ENCODE measurements around the gene MYL7.

The MYL7 gene

GRCh38 chr7:44162785-44163395, 21.8 kb upstream of the MYL7 start:
- no peaks in the 10 kb centered on the region for H3K36me3 ChIP-seq (ENCODE audit: control insufficient read depth, low read depth, low read length)
- no peaks in the 10 kb centered on the region for H3K27me3 ChIP-seq (ENCODE audit: control insufficient read depth, insufficient read depth, low read length)
- no peak overlapping the region for H3K27ac ChIP-seq (ENCODE audit: low read length)
- no peaks in the 10 kb centered on the region for H3K9me3 ChIP-seq (ENCODE audit: control insufficient read depth, low read depth, low read length)
- H3K9ac ChIP-seq (ENCODE audit: low read length): no peak overlapping the region
- H3K4me1 ChIP-seq (ENCODE audit: control insufficient read depth, low read depth, low read length): peaks cover 7% of the 10 kb centered on the region
- H3K4me3 ChIP-seq (ENCODE audit: low read length): no peak overlapping the region

DNA sequence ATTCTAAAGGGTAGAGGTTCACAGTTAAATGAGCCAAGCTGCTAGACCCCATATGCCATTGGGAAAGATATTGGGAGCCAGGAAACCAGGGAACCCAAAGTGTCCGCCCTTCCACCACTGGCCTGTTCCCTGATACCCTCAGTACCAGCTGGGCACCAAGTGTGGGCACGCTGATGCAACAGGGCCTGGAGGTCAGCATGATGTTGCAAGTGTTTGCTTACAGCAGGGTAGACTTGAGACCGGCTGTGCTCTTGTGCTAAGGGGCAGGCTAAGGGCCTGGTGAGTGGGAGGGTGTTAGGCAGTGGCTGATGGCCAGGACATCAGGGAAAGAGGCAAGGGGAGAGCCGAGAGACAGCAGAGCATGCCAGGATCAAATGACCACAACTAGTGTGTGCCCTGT, 21.0 kb upstream of the MYL7 start:
- H3K4me3 ChIP-seq (ENCODE audit: low read length): no peak overlapping the region
- peaks cover 7% of the 10 kb centered on the region for H3K4me1 ChIP-seq (ENCODE audit: control insufficient read depth, low read depth, low read length)
- H3K9ac ChIP-seq (ENCODE audit: low read length): no peak overlapping the region
- no peak overlapping the region for H3K27ac ChIP-seq (ENCODE audit: low read length)
- H3K27me3 ChIP-seq (ENCODE audit: control insufficient read depth, insufficient read depth, low read length): no peaks in the 10 kb centered on the region
- no peaks in the 10 kb centered on the region for H3K9me3 ChIP-seq (ENCODE audit: control insufficient read depth, low read depth, low read length)
- no peaks in the 10 kb centered on the region for H3K36me3 ChIP-seq (ENCODE audit: control insufficient read depth, low read depth, low read length)

- no peaks in the 10 kb centered on the region for H3K27me3 ChIP-seq (ENCODE audit: control insufficient read depth, insufficient read depth, low read length)
- no peak overlapping the region for H3K27ac ChIP-seq (ENCODE audit: low read length)
- no peak overlapping the region for H3K9ac ChIP-seq (ENCODE audit: low read length)
- no peaks in the 10 kb centered on the region for H3K36me3 ChIP-seq (ENCODE audit: control insufficient read depth, low read depth, low read length)
- no peak overlapping the region for H3K4me3 ChIP-seq (ENCODE audit: low read length)
- no peaks in the 10 kb centered on the region for H3K9me3 ChIP-seq (ENCODE audit: control insufficient read depth, low read depth, low read length)
- H3K4me1 ChIP-seq (ENCODE audit: control insufficient read depth, low read depth, low read length): peaks cover 7% of the 10 kb centered on the region
Measured at GRCh38 chr7:44161371-44161770, 20.2 kb upstream of the MYL7 start.

GRCh38 chr7:44159824-44160630, 18.9 kb upstream of the MYL7 start:
- H3K36me3 ChIP-seq (ENCODE audit: control insufficient read depth, low read depth, low read length): no peaks in the 10 kb centered on the region
- H3K4me1 ChIP-seq (ENCODE audit: control insufficient read depth, low read depth, low read length): peaks cover 7% of the 10 kb centered on the region
- no peak overlapping the region for H3K27ac ChIP-seq (ENCODE audit: low read length)
- H3K27me3 ChIP-seq (ENCODE audit: control insufficient read depth, insufficient read depth, low read length): no peaks in the 10 kb centered on the region
- H3K9me3 ChIP-seq (ENCODE audit: control insufficient read depth, low read depth, low read length): no peaks in the 10 kb centered on the region
- H3K9ac ChIP-seq (ENCODE audit: low read length): no peak overlapping the region
- H3K4me3 ChIP-seq (ENCODE audit: low read length): no peak overlapping the region

DNA sequence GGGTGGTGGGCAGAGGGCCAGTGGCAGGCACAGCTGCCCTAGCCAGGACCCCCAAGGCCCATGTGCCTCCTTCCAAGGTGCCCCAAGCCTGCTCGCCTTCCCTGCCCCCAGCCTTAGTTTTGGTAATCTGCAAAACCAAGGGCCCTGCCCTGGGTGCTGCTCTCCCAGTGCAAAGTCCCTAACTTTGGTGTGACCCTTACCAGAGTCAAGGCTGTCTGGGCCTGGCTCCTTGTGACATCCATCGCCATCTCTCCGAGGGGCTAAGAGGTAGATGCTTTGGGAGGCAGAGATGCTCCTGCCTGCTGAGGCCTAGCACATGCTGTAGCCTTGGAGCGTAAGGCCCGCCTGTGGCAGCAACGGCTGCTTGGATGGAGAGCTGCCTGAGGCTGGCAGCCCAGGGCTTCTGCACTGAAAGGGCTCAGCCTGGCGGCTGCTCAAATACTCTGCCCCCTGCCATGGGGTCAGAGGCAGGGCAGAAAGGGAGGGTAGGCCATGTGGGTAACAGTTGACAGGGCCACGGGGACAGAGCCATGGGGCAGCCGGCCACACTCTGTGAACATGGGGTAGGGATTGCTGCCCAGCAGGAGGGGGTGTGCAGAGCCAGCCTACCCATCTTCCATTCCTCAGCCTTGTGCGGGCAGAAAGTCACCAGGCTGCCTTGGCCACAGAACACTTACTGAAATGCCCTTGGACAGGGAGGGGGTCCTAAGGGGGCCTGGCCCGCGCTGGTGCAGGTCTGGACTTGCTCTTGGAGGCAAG, 17.9 kb upstream of the MYL7 start:
- Histone ChIP-seq H3K36me3 (ENCODE audit: control insufficient read depth, low read depth, low read length) (no peaks in the 10 kb centered on the region), H3K4me1 (ENCODE audit: control insufficient read depth, low read depth, low read length) (peaks cover 7% of the 10 kb centered on the region), H3K27ac (ENCODE audit: low read length) (no peak overlapping the region), H3K27me3 (ENCODE audit: control insufficient read depth, insufficient read depth, low read length) (no peaks in the 10 kb centered on the region), H3K4me3 (ENCODE audit: low read length) (no peak overlapping the region), H3K9me3 (ENCODE audit: control insufficient read depth, low read depth, low read length) (no peaks in the 10 kb centered on the region), H3K9ac (ENCODE audit: low read length) (no peak overlapping the region)

GRCh38 chr7:44158096-44158872, 17.2 kb upstream of the MYL7 start:
- Histone ChIP-seq H3K4me3 (ENCODE audit: low read length) (no peak overlapping the region), H3K27me3 (ENCODE audit: control insufficient read depth, insufficient read depth, low read length) (no peaks in the 10 kb centered on the region), H3K36me3 (ENCODE audit: control insufficient read depth, low read depth, low read length) (no peaks in the 10 kb centered on the region), H3K4me1 (ENCODE audit: control insufficient read depth, low read depth, low read length) (no peaks in the 10 kb centered on the region), H3K9me3 (ENCODE audit: control insufficient read depth, low read depth, low read length) (no peaks in the 10 kb centered on the region), H3K27ac (ENCODE audit: low read length) (no peak overlapping the region), H3K9ac (ENCODE audit: low read length) (no peak overlapping the region)

DNA sequence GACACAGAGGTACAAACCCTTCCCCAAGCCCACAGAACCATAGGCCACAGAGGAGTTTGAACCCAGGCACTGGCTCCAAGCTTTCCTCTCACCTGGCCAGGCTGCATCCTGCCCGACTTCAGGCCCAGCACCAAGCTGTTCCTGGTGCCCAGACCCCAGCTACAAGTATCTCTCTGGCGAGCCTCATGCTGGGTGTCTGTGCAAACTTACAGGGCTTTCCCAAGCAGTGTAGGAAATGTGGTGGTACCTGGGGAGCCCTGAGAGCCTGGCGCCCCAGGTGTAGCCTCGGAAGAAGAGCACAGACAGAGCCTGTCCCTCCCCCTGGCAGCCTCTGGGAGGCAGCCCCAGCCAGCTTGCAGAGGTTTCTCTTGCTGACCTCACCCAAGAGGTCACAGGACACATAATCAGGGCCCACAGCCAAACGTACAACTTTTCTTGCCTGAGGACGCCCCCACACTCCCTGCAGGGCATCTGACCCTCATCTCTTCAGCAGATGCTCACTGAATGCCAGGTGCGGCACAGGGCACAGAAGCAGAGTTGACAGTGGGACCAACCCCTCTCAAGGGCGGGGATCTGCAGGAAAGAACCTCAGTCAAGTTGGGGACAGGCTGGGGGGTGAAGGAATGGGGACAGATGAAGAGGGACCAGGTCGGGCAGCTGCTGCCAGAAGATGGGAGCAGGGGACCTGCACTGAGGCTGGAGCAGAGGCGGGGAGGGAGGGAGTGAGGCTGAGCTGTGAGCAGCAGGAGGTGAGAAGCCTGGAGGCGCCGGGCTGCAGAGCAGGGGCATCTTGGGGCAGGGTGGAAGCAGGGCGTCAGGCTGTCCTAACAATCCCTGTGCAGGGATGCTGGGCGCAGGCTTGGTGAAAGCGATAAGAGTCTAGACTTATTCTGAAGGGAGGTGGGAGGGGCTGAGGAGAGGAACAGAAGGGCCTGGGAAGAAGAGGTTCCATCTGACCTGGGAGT, 16.3 kb upstream of the MYL7 start:
- Histone ChIP-seq H3K27ac (ENCODE audit: low read length) (no peak overlapping the region), H3K9ac (ENCODE audit: low read length) (no peak overlapping the region), H3K4me1 (ENCODE audit: control insufficient read depth, low read depth, low read length) (no peaks in the 10 kb centered on the region), H3K9me3 (ENCODE audit: control insufficient read depth, low read depth, low read length) (no peaks in the 10 kb centered on the region), H3K4me3 (ENCODE audit: low read length) (no peak overlapping the region), H3K36me3 (ENCODE audit: control insufficient read depth, low read depth, low read length) (no peaks in the 10 kb centered on the region), H3K27me3 (ENCODE audit: control insufficient read depth, insufficient read depth, low read length) (no peaks in the 10 kb centered on the region)

- Histone ChIP-seq H3K36me3 (ENCODE audit: control insufficient read depth, low read depth, low read length) (no peaks in the 10 kb centered on the region), H3K4me1 (ENCODE audit: control insufficient read depth, low read depth, low read length) (no peaks in the 10 kb centered on the region), H3K27ac (ENCODE audit: low read length) (no peak overlapping the region), H3K27me3 (ENCODE audit: control insufficient read depth, insufficient read depth, low read length) (no peaks in the 10 kb centered on the region), H3K9ac (ENCODE audit: low read length) (no peak overlapping the region), H3K9me3 (ENCODE audit: control insufficient read depth, low read depth, low read length) (no peaks in the 10 kb centered on the region), H3K4me3 (ENCODE audit: low read length) (no peak overlapping the region)
Measured at GRCh38 chr7:44156453-44157010, 15.4 kb upstream of the MYL7 start.

GRCh38 chr7:44155191-44156185, 14.4 kb upstream of the MYL7 start:
- Histone ChIP-seq H3K4me1 (ENCODE audit: control insufficient read depth, low read depth, low read length) (no peaks in the 10 kb centered on the region), H3K36me3 (ENCODE audit: control insufficient read depth, low read depth, low read length) (no peaks in the 10 kb centered on the region), H3K9me3 (ENCODE audit: control insufficient read depth, low read depth, low read length) (no peaks in the 10 kb centered on the region), H3K27me3 (ENCODE audit: control insufficient read depth, insufficient read depth, low read length) (no peaks in the 10 kb centered on the region), H3K9ac (ENCODE audit: low read length) (no peak overlapping the region), H3K4me3 (ENCODE audit: low read length) (no peak overlapping the region), H3K27ac (ENCODE audit: low read length) (no peak overlapping the region)
